ENCODE measurements around the gene ASAP2.

The ASAP2 gene

GRCh38 chr2:9330612-9331270, 124.1 kb downstream of the ASAP2 start:
- no peak for DNase-seq

DNA sequence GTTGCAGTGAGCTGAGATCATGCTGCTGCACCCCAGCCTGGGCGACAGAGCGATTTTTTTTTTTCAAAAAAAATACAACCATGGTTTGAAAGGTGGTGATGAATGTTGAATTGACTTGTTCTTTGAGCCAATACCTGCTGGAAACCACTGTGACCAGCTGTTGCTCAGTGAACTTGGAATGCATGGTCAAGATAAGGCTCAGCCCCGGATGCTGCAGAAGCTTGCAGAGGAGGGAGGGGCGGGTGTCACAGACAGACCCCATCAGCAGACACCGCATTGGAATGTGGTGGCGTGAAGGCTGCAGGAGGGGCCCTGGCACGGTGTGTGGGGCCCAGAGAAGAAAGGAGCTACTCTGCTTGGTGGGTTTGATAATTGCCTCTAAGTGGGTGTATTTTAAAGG, 125.1 kb downstream of the ASAP2 start:
- no peak for DNase-seq

- DNase-seq, result no peak
Observed at GRCh38 chr2:9332136-9332852, 125.7 kb downstream of the ASAP2 start.

DNA sequence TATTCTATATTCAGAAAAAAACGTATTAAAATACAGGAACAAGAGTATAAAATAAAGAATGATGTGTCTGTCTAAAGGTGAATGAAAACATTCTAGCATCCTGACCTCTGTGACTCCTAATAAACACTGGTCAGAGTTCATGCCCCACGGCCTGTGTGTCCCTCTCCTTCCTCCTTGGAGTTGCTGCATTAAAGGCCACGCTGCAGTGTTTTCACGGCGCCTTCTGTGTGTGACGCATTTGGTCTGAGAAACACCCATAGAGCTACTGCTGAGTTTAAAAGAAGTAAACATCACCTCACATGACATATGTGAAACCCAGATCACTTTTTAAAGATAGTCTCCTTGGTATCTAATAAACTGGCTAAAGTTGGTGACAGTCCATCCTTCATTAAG, 126.2 kb downstream of the ASAP2 start:
- no peak for DNase-seq

GRCh38 chr2:9333591-9334171, 127.1 kb downstream of the ASAP2 start:
- peak; percentile 40 for DNase-seq

GRCh38 chr2:9334761-9335160, 128.1 kb downstream of the ASAP2 start:
- no peak for DNase-seq

DNA sequence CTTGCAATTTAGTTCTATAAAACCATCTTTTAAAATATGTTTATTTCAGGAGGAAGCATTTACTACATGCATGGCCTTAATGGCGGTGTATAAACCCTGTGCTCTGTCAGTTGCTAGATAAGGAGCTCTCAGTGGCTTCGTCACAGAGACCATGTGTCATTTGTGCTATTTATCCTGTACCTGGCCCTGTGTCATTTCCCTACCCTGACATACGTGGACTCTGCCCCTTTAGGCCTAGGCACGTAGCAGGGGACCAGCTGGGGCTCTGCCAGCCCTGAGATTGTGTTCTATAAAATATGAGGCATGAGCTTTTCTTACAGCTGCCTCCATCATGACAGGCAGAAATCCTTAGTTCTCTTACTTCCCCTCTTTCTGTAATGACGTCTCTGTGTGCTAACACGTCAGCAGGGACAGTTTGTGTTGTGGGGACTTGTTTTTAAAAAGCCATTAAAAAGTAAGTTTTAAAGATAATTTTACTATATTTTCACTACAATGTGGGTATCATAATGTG, 128.8 kb downstream of the ASAP2 start:
- DNase-seq, result no peak

GRCh38 chr2:9336241-9336575, 129.6 kb downstream of the ASAP2 start:
- DNase-seq, result no peak

- no peak for DNase-seq
Observed at GRCh38 chr2:9336576-9337314, 130.1 kb downstream of the ASAP2 start.

DNA sequence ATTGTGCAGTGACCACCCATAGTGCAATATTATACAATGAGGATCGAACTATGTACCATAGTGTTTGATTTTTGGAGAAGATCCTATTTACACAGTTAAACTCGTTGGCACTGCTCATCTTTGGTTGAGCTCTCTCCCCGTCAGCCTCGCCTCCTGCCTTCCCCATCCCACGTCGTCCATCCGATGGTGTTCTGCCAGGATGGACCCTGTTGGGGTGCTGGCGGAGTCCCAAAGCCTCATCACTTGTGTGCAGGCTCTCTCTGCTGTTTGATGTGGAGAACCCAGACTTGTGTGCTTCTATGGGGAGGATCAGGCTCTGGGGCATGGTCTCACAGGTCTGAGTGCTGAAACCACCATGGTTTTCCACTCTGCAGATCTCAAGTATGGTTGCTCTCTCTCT, 131.3 kb downstream of the ASAP2 start:
- DNase-seq, result no peak

DNA sequence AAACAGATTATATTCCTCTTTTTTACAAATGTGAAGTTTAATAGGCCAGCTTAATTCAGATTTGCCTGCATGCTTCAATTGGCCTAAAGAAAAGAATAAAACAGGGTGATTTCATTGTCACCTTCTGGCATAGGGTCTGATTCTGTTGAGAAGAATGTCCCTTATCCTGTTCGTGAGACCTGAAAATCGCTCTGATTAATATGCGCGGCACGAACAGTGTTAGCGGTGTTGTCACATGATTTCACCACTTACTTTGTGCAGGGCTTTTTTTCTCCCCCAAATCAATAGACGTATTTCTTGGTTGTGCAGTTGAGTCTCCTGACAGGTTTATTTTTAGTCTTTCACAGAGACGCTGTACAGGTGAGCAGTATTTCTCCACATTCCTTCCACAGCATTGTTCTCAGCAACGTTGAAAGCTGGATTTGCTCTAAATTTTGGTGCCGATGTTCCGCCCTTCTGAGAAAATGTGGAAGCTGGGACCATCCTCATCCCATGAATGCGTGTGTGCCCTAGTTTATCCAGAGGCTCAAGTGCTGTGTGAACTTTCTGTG, 134.8 kb downstream of the ASAP2 start:
- no peak for DNase-seq

GRCh38 chr2:9342659-9343058, 136.0 kb downstream of the ASAP2 start:
- DNase-seq, result no peak

DNA sequence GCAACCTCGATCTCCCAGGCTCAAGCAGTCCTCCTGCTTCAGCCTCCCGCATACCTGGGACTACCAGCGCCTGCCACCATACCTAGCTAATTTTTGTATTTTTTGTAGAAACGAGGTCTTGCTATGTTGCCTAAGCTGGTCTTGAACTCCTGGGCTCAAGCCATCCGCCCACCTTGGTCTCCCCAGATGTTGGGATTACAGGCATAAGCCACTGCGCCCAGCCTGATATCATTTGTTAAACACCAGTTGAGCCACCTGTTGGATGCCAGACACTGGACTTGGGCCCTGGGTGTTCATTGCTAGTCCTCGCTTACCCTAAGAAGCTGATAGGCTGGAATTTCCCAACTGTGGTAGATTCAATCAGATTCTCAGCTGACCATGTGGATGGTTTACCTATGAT, 136.9 kb downstream of the ASAP2 start:
- no peak for DNase-seq

DNA sequence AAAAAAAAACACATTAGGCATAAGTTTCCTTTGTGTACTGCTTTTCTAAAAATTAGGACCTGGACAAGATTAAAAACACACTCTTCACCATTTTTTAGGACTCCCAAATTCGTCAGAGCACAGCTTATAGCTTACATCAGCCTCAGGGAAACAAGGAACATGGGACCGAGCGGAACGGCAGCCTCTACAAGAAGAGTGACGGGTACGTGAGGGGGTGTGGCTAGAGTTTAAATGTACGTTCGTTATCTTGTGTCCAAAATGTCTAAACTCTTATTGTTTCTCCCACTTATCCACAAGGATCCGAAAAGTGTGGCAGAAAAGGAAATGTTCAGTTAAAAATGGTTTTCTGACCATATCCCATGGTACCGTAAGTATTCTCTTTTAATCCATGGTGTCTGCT, 137.8 kb downstream of the ASAP2 start:
- no peak for DNase-seq

GRCh38 chr2:9345343-9345742, 138.7 kb downstream of the ASAP2 start:
- no peak for DNase-seq

- DNase-seq, result no peak
Observed at GRCh38 chr2:9345997-9346396, 139.4 kb downstream of the ASAP2 start.

GRCh38 chr2:9346885-9347284, 140.3 kb downstream of the ASAP2 start:
- no peak for DNase-seq

- no peak for DNase-seq
Observed at GRCh38 chr2:9347411-9347881, 140.8 kb downstream of the ASAP2 start.

- no peak for DNase-seq
Observed at GRCh38 chr2:9354318-9354717, 147.7 kb downstream of the ASAP2 start.

DNA sequence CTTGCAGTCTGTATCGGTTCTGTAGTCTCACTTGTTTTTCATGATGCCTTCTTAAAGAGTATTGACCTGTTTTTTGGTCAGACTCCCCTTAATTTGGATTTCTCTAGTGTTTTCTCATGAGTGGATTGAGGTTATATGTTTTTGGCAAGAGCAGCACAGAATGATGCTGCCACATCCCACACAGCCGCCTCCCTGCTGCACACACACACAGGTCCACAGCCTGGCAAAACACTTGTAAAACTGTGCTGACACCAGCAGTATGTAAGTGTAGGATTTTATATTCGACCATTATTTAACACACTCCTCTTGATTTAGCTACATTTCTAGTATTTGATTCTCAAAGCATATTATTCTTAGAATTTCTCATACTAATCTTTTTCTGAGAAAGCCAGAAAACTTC, 148.7 kb downstream of the ASAP2 start:
- no peak for DNase-seq

DNA sequence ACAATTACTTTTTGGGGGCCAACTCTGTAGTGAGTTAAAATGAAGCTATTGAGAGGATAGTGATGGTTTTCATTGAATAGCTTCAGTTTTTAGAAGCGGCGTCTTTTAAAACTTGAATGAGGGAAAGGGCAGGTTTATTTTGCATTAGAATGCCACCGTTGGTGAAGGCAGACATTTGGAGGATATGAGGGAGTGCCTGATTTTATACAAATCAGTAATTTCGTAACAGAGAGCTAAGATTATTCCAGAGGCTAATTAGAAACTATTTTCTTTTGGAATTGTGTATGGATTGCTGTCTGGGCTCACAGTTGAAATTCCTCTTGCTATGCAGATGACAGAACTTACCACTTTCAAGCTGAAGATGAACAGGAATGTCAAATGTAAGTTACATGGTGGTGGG, 149.1 kb downstream of the ASAP2 start:
- no peak for DNase-seq

DNA sequence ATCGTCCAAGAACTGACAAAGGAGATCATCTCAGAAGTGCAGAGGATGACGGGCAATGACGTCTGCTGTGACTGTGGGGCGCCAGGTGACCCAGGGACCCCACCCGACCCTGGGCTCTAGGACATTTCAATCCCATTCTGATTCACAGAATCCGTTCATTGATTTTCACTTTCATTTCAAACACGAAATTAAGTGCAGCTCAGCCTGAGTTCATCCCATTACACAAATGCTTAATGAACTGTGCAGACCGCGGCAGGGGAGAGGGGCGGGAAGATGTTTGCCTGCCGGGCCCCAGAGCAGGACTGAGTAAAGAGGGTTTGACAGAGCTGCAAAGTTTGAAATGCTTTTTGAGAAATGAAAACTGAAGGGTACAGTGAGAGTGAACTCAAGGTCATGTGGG, 149.6 kb downstream of the ASAP2 start:
- DNase-seq, result no peak

DNA sequence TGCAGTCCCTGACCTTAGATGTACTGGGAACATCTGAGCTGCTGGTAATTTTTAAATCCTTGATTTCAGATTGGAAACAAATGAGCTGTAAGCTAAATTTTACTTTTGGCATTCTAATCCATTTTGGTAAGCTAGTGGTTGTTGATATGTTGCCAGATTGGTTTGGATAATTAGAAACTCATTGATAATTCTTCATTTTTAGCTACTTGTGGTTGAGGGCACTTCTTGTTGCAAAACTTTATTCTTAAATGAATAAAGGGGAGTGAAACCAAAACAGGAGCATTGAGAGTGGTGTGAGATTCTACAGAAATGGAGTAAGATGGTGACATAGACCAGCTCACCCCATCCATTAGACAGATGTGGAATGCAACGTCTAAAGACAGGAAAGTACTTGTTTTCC, 152.2 kb downstream of the ASAP2 start:
- DNase-seq, result no peak

Measured in 8988T (cell line).